ENCODE data around the gene MAPK11. TPM values are rescaled to one million over a fixed set of nuclear protein-coding genes. Genes with fewer than 3 reads are reported as not detected.

The MAPK11 gene
- total and polyA plus RNA-seq, 9 of the 15 experiments (the other 6 are each of a cell fraction or from before 2014, with no cell fraction given) = 0.06 to 14.6 (median 5.3) TPM

GRCh38 chr22:50247748-50248147 is 22.4 kb downstream of the MAPK11 start (continued):
- TF ChIP-seq RNF219 (CRISPR knock-in tag; IDR thresholded peaks at IDR 0.05) (no peak), PTRF (tag; IDR thresholded peaks at IDR 0.05) (no peak), ZNF282 (CRISPR knock-in tag; IDR thresholded peaks at IDR 0.05) (no peak), NFYB (IDR thresholded peaks at IDR 0.05; ENCODE audit: extremely low read depth, insufficient read length) (no peak), E2F3 (CRISPR knock-in tag; IDR thresholded peaks at IDR 0.05) (no peak), ZBTB12 (CRISPR knock-in tag; IDR thresholded peaks at IDR 0.05) (no peak), SUPT5H (IDR thresholded peaks at IDR 0.05) (no peak), CCAR2 (IDR thresholded peaks at IDR 0.05; ENCODE audit: low read depth, low read length) (no peak), PURB (CRISPR knock-in tag; IDR thresholded peaks at IDR 0.05; ENCODE audit: low read depth) (no peak), DDX20 (tag; IDR thresholded peaks at IDR 0.05; ENCODE audit: low read depth) (no peak), GABPA (tag; conservative IDR thresholded peaks at IDR 0.05; ENCODE audit: low read depth) (no peak), ATF7 (IDR thresholded peaks at IDR 0.05) (peak; percentile 95), GTF3C2 (IDR thresholded peaks at IDR 0.05; ENCODE audit: borderline replicate concordance, extremely low read depth, insufficient read length) (no peak), FOXK2 (conservative IDR thresholded peaks at IDR 0.05 in 1 of 2, IDR thresholded peaks at IDR 0.05 in 1 of 2; ENCODE audit: low read depth in 2 of 2) (no peak), YY1 (IDR thresholded peaks at IDR 0.05; ENCODE audit: borderline replicate concordance in 1 of 3, control insufficient read depth in 1 of 3, extremely low read depth in 1 of 3, insufficient read depth in 3 of 3, insufficient read length in 1 of 3, insufficient replicate concordance in 2 of 3, low read depth in 1 of 3, low read length in 2 of 3) (no peak), RBM34 (IDR thresholded peaks at IDR 0.05; ENCODE audit: borderline replicate concordance, insufficient read depth, low read length) (no peak), JUND (IDR thresholded peaks at IDR 0.05; ENCODE audit: borderline replicate concordance, low read depth, low read length) (peak; percentile 81), JUND (tag; IDR thresholded peaks at IDR 0.05; ENCODE audit: borderline replicate concordance, low read depth, low read length) (peak; percentile 56; the same call in 1 of the 3 replicates), KLF1 (tag; IDR thresholded peaks at IDR 0.05) (no peak), ZNF699 (CRISPR knock-in tag; IDR thresholded peaks at IDR 0.05; ENCODE audit: insufficient replicate concordance) (no peak)

Measured in K562 (cell line).